SK-N-SH (cell line): ENCODE measurements around the gene RHBDL2. TPM values are rescaled to one million over a fixed set of nuclear protein-coding genes. Genes with fewer than 3 reads are reported as not detected.

Source experiments
- CTCF ChIA-PET: fragments of 300-600, 350-600 bp; formaldehyde crosslinking; extraction: SDS; loops from one replicate; lab custom pipeline; 2021; lab: Yijun Ruan, JAX
- POLR2A ChIA-PET: fragments of 350-600 bp; sonication (Branson Sonifier 250); formaldehyde crosslinking; extraction: SDS; loops from one replicate; lab custom pipeline; 2020; ENCODE audit warnings: antibody characterized with exemption, inconsistent platforms; lab: Yijun Ruan, JAX
- DNase-seq: peaks from one replicate; pipeline ENCODE4 v3.0.0; 2012
- H2AFZ ChIP-seq: fragments of 200-600 bp; sonication (generic); 2 replicates; pipeline ENCODE4 v1.8.1; 2016; ENCODE audit warnings: antibody characterized with exemption, mild to moderate bottlenecking, low read depth
- H3F3A ChIP-seq: fragments of 200-600 bp; sonication (generic); replicated peaks from 2 replicates; pipeline ENCODE3; 2016; ENCODE audit warnings: antibody characterized with exemption, mild to moderate bottlenecking; ENCODE audit not compliant: insufficient read depth
- H3K27ac ChIP-seq, 2 experiments: fragments of 200-500 bp in 1 of 2; fragments of 200-600 bp in 1 of 2; sonication (Bioruptor generic) in 1 of 2; sonication (generic), shearing (Covaris generic) in 1 of 2; 2 replicates each; pipeline versions ENCODE4 v1.5.1 to v1.6.1; 2014 to 2016; ENCODE audit warnings: low read depth in 2 of 2, inconsistent platforms in 1 of 2, low read length in 1 of 2, mild to moderate bottlenecking in 1 of 2, mixed read lengths in 1 of 2
- H3K27me3 ChIP-seq: fragments of 200-600 bp; sonication (generic), shearing (Covaris generic); 2 replicates; pipeline ENCODE4 v1.6.1; 2016; ENCODE audit warnings: mixed run types; ENCODE audit not compliant: insufficient read depth
- H3K36me3 ChIP-seq, 2 experiments: fragments of 200-500 bp in 1 of 2; fragments of 200-600 bp in 1 of 2; sonication (Bioruptor generic) in 1 of 2; sonication (generic) in 1 of 2; replicated peaks in 1 of 2; 2 replicates each; pipeline versions ENCODE3 to v1.5.1; 2014 to 2016; ENCODE audit warnings: low read length in 1 of 2, mild to moderate bottlenecking in 1 of 2; ENCODE audit not compliant: insufficient read depth in 2 of 2, control insufficient read depth in 1 of 2
- H3K4me1 ChIP-seq, 2 experiments: fragments of 200-500 bp in 1 of 2; fragments of 200-600 bp in 1 of 2; sonication (Bioruptor generic) in 1 of 2; sonication (generic), shearing (Covaris generic) in 1 of 2; 2 replicates each; pipeline versions ENCODE4 v1.5.1 to v1.6.1; 2014 to 2016; ENCODE audit warnings: low read depth in 1 of 2, low read length in 1 of 2, mixed run types in 1 of 2; ENCODE audit not compliant: insufficient read depth in 2 of 2, control insufficient read depth in 1 of 2
- H3K4me2 ChIP-seq: fragments of 200-600 bp; sonication (generic), shearing (Covaris generic); 2 replicates; pipeline ENCODE4 v1.6.1; 2017; ENCODE audit warnings: mixed run types
- H3K4me3 ChIP-seq, 2 experiments: fragments of 200-500 bp in 1 of 2; fragments of 200-600 bp in 1 of 2; sonication (Bioruptor generic) in 1 of 2; sonication (generic), shearing (Covaris generic) in 1 of 2; 2 replicates each; pipeline versions ENCODE4 v1.5.1 to v1.8.1; 2014 to 2016; ENCODE audit warnings: low read depth in 2 of 2, inconsistent platforms in 1 of 2, low read length in 1 of 2, mild to moderate bottlenecking in 1 of 2, mixed read lengths in 1 of 2, moderate library complexity in 1 of 2
- H3K79me2 ChIP-seq: fragments of 200-600 bp; sonication (generic); 2 replicates; pipeline ENCODE4 v1.8.1; 2017; ENCODE audit warnings: mild to moderate bottlenecking; ENCODE audit not compliant: insufficient read depth
- H3K9ac ChIP-seq: fragments of 200-600 bp; sonication (generic); 2 replicates; pipeline ENCODE4 v1.6.1; 2017; ENCODE audit warnings: mixed run types
- H3K9me2 ChIP-seq: fragments of 200-600 bp; sonication (generic); 2 replicates; pipeline ENCODE4 v1.6.1; 2017; ENCODE audit warnings: mixed run types
- H3K9me3 ChIP-seq: fragments of 200-600 bp; sonication (generic); 2 replicates; pipeline ENCODE4 v1.6.1; 2017; ENCODE audit warnings: mixed run types, mild to moderate bottlenecking, moderate library complexity
- H4K20me1 ChIP-seq: fragments of 200-600 bp; sonication (generic); 2 replicates; pipeline ENCODE4 v1.6.1; 2017; ENCODE audit warnings: mild to moderate bottlenecking, mixed run types; ENCODE audit not compliant: insufficient read depth
- CHD2 ChIP-seq: fragments of 150-350 bp; IDR thresholded peaks from 2 replicates; pipeline ENCODE4 v1.6.1; 2018; ENCODE audit warnings: low read length; ENCODE audit not compliant: partially characterized antibody
- EZH2phosphoT487 ChIP-seq: fragments of 200-600 bp; sonication (generic); IDR thresholded peaks from 2 replicates; pipeline ENCODE4 v1.6.1; 2017; ENCODE audit warnings: low read depth, mixed run types, mild to moderate bottlenecking, antibody characterized with exemption, moderate library complexity, borderline replicate concordance
- FOSL2 ChIP-seq: IDR thresholded peaks from 2 replicates; pipeline ENCODE4 v1.4.0; 2012; ENCODE audit warnings: low read depth, mild to moderate bottlenecking, moderate library complexity, borderline replicate concordance
- GABPA ChIP-seq: IDR thresholded peaks from 2 replicates; pipeline ENCODE4 v1.4.0; 2012; ENCODE audit warnings: low read depth, mild to moderate bottlenecking
- GATA2 ChIP-seq: sonication (generic); formaldehyde crosslinking; IDR thresholded peaks from 2 replicates; pipeline ENCODE4 v1.5.0; 2020; ENCODE audit warnings: mild to moderate bottlenecking, missing genetic modification reagents
- MAX ChIP-seq: IDR thresholded peaks from 2 replicates; pipeline ENCODE4 v1.4.0; 2012; ENCODE audit warnings: low read depth
- MEF2A ChIP-seq: IDR thresholded peaks from 2 replicates; pipeline ENCODE4 v1.4.0; 2012; ENCODE audit warnings: low read depth, borderline replicate concordance
- MXI1 ChIP-seq: IDR thresholded peaks from 2 replicates; pipeline ENCODE4 v1.6.1; 2012; ENCODE audit warnings: mild to moderate bottlenecking, low read depth, low read length, improper control_type of control experiment
- NRF1 ChIP-seq: IDR thresholded peaks from 2 replicates; pipeline ENCODE4 v1.6.1; 2012; ENCODE audit warnings: low read depth, mild to moderate bottlenecking, low read length
- RAD21 ChIP-seq: IDR thresholded peaks from 2 replicates; pipeline ENCODE4 v1.6.1; 2012; ENCODE audit warnings: mild to moderate bottlenecking, low read length
- RCOR1 ChIP-seq: fragments of 150-350 bp; IDR thresholded peaks from 2 replicates; pipeline ENCODE4 v1.6.1; 2017; ENCODE audit warnings: antibody characterized with exemption, low read length
- RXRA ChIP-seq: IDR thresholded peaks from 2 replicates; pipeline ENCODE4 v1.4.0; 2012; ENCODE audit warnings: low read depth, mild to moderate bottlenecking, borderline replicate concordance
- SMC3 ChIP-seq: IDR thresholded peaks from 2 replicates; pipeline ENCODE4 v1.6.1; 2012; ENCODE audit warnings: low read depth, low read length, improper control_type of control experiment
- TCF12 ChIP-seq: IDR thresholded peaks from 2 replicates; pipeline ENCODE4 v1.4.0; 2012
- TEAD4 ChIP-seq: IDR thresholded peaks from 2 replicates; pipeline ENCODE4 v1.4.0; 2012; ENCODE audit warnings: mild to moderate bottlenecking, borderline replicate concordance; ENCODE audit not compliant: insufficient read depth
- YY1 ChIP-seq: IDR thresholded peaks from 2 replicates; pipeline ENCODE4 v1.4.0; 2012; ENCODE audit warnings: low read depth, mild to moderate bottlenecking
- WGBS: methylation state at CpG from one replicate; pipeline ENCODE4 v1.1.6; 2017; ENCODE audit warnings: low lambda C conversion rate; 5-methylcytosine and 5-hydroxymethylcytosine counted together
- polyA plus RNA-seq, 3 experiments: library from polyadenylated mRNA; depleted of rRNA; stranded (reverse); fragments of >200 nt; gene quantifications; 2 replicates each; pipeline ENCODE4 v1.2.3, GENCODE V29; 2012
- TF ChIP-seq, protein P1 (sequence below): IDR thresholded peaks from 2 replicates; pipeline ENCODE4 v1.6.1; 2012; ENCODE audit warnings: mild to moderate bottlenecking, low read depth, low read length, moderate library complexity
- TF ChIP-seq, protein P2 (sequence below): fragments of 150-350 bp; IDR thresholded peaks from 2 replicates; pipeline ENCODE4 v1.6.1; 2017; ENCODE audit warnings: antibody characterized with exemption, low read length, low read depth, borderline replicate concordance
- TF ChIP-seq, protein P3 (sequence below): fragments of 200-600 bp; sonication (generic); IDR thresholded peaks from 2 replicates; pipeline ENCODE4 v1.6.1; 2017; ENCODE audit warnings: antibody characterized with exemption, mild to moderate bottlenecking, moderate library complexity
- TF ChIP-seq, protein P4 (sequence below): IDR thresholded peaks from 2 replicates; pipeline ENCODE4; 2012

Gene RHBDL2
- polyA plus RNA-seq, 1 of the 3 experiments (the other 2 are of a cell fraction): 0.07 TPM

DNA sequence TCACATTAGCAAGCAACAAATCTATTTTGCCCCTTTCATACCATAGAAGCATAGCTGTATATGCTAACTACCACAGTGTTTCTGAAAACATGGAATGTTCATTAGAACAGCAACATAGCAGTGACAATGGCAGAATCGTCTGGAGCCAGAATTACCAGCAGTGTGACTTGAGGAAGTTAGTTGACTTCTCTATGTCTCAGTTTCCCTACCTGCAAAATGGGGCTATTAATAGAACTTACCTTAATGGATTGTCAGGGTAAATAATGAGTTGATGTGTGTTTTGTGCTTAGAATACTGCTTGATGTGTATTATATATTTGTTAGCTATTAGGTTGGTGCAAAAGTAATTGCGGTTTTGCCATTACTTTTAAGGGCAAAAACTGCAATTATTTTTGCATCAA, 45.5 kb downstream of the RHBDL2 start:
- no peaks in the 10 kb centered on the region for H3K9me2 ChIP-seq
- no peaks in the 10 kb centered on the region for H4K20me1 ChIP-seq
- H3K9me3 ChIP-seq: no peaks in the 10 kb centered on the region
- no peak overlapping the region for H3K4me3 ChIP-seq
- WGBS: 85% methylated on average over 2 of the region's 2 CpGs
- H3K36me3 ChIP-seq: no peaks in the 10 kb centered on the region
- H3K4me1 ChIP-seq: no peaks in the 10 kb centered on the region
- DNase-seq: no peak
- POLR2A ChIA-PET: no interaction called here
- H2AFZ ChIP-seq: no peak overlapping the region
- TF ChIP-seq TCF12 (no peak), MAX (no peak)
- H3F3A ChIP-seq: peaks cover 10% of the 10 kb centered on the region
- H3K79me2 ChIP-seq: no peaks in the 10 kb centered on the region
- H3K27ac ChIP-seq: no peak overlapping the region
- no peak overlapping the region for H3K9ac ChIP-seq
- no peaks in the 10 kb centered on the region for H3K27me3 ChIP-seq
- H3K4me2 ChIP-seq: no peak overlapping the region
- CTCF ChIA-PET: interaction anchor here (0.8 to 1.5 kb wide), 2 partner anchors 194 to 195 kb away, joined by 3 read pairs; no protein-coding TSS in a partner anchor

DNA sequence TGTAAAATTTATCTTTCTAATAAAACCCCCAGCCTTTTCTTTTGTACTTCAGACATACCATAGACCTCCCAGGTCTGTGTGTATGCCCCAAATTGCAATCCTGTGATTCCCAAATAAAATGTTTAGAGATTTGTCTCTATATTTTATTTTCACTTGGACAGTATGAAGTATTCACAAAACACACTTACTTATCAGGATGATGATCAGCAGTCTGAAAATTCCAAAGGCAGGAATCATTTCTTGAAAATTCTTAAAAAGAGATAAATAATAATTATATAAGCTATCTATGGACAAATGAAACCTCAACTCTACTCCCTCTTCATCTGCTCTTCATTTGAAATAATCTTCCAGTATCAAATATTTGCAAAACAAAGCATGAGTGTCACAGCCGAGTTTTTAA, 48.7 kb downstream of the RHBDL2 start:
- POLR2A ChIA-PET: no interaction called here
- TF ChIP-seq YY1 (no peak), RAD21 (no peak), EZH2phosphoT487 (no peak), CHD2 (no peak), NRF1 (no peak), MEF2A (no peak), SMC3 (no peak), FOSL2 (peak; percentile 34; the same call in 1 of the 2 replicates), TEAD4 (no peak), RXRA (no peak), GATA2 (no peak), MXI1 (no peak), MAX (no peak), GABPA (no peak), RCOR1 (no peak)
- TF ChIP-seq, protein P1, sequence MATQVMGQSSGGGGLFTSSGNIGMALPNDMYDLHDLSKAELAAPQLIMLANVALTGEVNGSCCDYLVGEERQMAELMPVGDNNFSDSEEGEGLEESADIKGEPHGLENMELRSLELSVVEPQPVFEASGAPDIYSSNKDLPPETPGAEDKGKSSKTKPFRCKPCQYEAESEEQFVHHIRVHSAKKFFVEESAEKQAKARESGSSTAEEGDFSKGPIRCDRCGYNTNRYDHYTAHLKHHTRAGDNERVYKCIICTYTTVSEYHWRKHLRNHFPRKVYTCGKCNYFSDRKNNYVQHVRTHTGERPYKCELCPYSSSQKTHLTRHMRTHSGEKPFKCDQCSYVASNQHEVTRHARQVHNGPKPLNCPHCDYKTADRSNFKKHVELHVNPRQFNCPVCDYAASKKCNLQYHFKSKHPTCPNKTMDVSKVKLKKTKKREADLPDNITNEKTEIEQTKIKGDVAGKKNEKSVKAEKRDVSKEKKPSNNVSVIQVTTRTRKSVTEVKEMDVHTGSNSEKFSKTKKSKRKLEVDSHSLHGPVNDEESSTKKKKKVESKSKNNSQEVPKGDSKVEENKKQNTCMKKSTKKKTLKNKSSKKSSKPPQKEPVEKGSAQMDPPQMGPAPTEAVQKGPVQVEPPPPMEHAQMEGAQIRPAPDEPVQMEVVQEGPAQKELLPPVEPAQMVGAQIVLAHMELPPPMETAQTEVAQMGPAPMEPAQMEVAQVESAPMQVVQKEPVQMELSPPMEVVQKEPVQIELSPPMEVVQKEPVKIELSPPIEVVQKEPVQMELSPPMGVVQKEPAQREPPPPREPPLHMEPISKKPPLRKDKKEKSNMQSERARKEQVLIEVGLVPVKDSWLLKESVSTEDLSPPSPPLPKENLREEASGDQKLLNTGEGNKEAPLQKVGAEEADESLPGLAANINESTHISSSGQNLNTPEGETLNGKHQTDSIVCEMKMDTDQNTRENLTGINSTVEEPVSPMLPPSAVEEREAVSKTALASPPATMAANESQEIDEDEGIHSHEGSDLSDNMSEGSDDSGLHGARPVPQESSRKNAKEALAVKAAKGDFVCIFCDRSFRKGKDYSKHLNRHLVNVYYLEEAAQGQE: no peak
- TF ChIP-seq, protein P2, sequence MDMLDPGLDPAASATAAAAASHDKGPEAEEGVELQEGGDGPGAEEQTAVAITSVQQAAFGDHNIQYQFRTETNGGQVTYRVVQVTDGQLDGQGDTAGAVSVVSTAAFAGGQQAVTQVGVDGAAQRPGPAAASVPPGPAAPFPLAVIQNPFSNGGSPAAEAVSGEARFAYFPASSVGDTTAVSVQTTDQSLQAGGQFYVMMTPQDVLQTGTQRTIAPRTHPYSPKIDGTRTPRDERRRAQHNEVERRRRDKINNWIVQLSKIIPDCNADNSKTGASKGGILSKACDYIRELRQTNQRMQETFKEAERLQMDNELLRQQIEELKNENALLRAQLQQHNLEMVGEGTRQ: no peak
- TF ChIP-seq, protein P3, sequence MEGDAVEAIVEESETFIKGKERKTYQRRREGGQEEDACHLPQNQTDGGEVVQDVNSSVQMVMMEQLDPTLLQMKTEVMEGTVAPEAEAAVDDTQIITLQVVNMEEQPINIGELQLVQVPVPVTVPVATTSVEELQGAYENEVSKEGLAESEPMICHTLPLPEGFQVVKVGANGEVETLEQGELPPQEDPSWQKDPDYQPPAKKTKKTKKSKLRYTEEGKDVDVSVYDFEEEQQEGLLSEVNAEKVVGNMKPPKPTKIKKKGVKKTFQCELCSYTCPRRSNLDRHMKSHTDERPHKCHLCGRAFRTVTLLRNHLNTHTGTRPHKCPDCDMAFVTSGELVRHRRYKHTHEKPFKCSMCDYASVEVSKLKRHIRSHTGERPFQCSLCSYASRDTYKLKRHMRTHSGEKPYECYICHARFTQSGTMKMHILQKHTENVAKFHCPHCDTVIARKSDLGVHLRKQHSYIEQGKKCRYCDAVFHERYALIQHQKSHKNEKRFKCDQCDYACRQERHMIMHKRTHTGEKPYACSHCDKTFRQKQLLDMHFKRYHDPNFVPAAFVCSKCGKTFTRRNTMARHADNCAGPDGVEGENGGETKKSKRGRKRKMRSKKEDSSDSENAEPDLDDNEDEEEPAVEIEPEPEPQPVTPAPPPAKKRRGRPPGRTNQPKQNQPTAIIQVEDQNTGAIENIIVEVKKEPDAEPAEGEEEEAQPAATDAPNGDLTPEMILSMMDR: no peak
- TF ChIP-seq, protein P4, sequence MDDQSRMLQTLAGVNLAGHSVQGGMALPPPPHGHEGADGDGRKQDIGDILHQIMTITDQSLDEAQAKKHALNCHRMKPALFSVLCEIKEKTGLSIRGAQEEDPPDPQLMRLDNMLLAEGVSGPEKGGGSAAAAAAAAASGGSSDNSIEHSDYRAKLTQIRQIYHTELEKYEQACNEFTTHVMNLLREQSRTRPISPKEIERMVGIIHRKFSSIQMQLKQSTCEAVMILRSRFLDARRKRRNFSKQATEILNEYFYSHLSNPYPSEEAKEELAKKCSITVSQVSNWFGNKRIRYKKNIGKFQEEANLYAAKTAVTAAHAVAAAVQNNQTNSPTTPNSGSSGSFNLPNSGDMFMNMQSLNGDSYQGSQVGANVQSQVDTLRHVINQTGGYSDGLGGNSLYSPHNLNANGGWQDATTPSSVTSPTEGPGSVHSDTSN: no peak

More for the DNA sequence above, 48.7 kb downstream of the RHBDL2 start:
- H3K36me3 ChIP-seq: no peaks in the 10 kb centered on the region
- CTCF ChIA-PET: interaction anchor here (1.3 kb wide), 1 partner anchor 299 kb away, joined by 3 read pairs; no protein-coding TSS in a partner anchor
- no peak for DNase-seq
- no peak overlapping the region for H3K4me3 ChIP-seq
- H3K9me3 ChIP-seq: no peaks in the 10 kb centered on the region
- H3K9me2 ChIP-seq: no peaks in the 10 kb centered on the region
- WGBS: 17% methylated on average over 1 of the region's 1 CpG
- H3F3A ChIP-seq: peaks cover 10% of the 10 kb centered on the region
- H2AFZ ChIP-seq: no peak overlapping the region
- no peaks in the 10 kb centered on the region for H3K79me2 ChIP-seq
- H3K9ac ChIP-seq: no peak overlapping the region
- H4K20me1 ChIP-seq: no peaks in the 10 kb centered on the region
- H3K4me2 ChIP-seq: peak overlapping the region; percentile 4; the same call in 1 of the 2 replicates
- H3K27ac ChIP-seq: peak overlapping the region in 1 of 2 experiments; percentile 26; a peak in 1 of 4 replicates
- no peaks in the 10 kb centered on the region for H3K27me3 ChIP-seq
- H3K4me1 ChIP-seq: no peaks in the 10 kb centered on the region
